Ovary (tissue), 3 donors: ENCODE results near the gene MTUS2.
A peak's percentile ranks its signal among the peaks of the same experiment; 100 is the strongest.

Experiments used
- CTCF ChIP-seq, 3 donors: fragments of 450-650 bp in 2 of 3; fragments of 200-600 bp in 1 of 3; IDR thresholded peaks; one replicate each; pipeline versions ENCODE4 v1.5.1 to v1.8.0; 2016 to 2022; ENCODE audit warnings: antibody characterized with exemption in 3 of 3, mild to moderate bottlenecking in 1 of 3
- EP300 ChIP-seq: sonication (generic); formaldehyde crosslinking; IDR thresholded peaks from one replicate; pipeline ENCODE4 v1.6.1; 2017; ENCODE audit warnings: antibody characterized with exemption
- donor health status: DM: no; HTN: no; CAD: no.

- TF ChIP-seq CTCF (IDR thresholded peaks at IDR 0.05) (peak in 1 of 3 donors; percentile 49), EP300 (no peak)
Observed at GRCh38 chr13:29472332-29472961, 652.3 kb downstream of the MTUS2 start.
